Activated CD8-positive, alpha-beta memory T cell treated with anti-CD3 and anti-CD28 coated beads for 24 hours (primary cell): ENCODE results near the gene BRD8.

Source experiments
- DNase-seq: peaks from one replicate; pipeline ENCODE4 v3.0.0-alpha.2; 2020

The BRD8 gene

DNA sequence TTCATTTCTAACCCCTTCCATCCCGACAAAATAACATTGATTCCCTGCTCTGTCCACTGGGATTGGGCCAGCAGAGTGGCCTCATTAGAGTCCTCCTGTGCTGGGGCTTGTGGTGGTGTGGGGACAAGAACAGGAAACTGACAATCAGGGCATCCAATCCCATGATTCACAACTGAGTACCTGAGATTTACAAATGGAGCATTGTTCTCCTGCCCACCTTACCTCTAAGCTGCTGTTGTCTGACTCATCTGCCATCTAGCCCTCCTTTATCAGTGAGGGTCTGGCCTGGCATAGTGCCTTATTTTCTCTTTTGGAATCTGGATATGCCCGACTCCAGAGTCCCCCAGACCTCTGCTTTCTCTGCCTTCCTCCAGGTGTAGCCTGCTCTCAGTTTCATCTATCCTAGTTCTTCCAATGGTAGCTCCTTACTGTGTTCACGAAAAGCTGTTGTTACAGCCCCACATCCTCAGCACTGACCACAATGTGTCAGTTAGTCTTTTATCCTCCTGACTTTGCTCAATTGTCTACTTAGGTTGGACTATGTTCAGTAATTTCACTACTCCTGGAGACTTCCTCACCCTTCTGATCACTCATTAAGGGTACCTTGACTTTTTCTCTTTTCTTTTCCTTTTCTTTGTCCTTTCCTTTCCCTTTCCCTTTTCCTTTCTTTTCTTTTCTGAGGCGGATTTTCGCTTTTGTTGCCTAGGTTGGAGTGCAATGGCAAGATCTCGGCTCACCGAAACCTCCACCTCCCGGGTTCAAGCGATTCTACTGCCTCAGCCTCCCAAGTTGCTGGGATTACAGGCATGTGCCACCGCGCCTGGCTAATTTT, 81.2 kb downstream of the BRD8 start:
- no peak for DNase-seq

DNA sequence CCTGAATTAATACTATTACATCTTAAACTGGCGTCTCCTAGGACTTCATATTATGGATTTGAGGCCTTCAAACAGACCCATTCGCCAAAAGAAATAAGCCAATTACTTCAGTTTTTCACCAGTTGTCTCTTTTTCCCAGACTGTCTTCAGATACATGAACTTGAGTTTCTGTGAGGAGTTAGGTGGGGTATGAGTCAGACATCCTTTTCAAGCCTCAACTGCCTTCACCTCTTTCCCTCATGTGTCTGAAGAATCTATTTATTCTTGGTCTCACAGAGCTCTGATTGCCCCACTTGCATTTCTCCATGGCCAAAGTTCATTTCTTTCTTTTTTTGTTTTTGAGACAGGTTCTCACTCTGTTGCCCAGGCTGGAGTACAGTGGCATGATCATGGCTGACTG, 82.1 kb downstream of the BRD8 start:
- no peak for DNase-seq

DNA sequence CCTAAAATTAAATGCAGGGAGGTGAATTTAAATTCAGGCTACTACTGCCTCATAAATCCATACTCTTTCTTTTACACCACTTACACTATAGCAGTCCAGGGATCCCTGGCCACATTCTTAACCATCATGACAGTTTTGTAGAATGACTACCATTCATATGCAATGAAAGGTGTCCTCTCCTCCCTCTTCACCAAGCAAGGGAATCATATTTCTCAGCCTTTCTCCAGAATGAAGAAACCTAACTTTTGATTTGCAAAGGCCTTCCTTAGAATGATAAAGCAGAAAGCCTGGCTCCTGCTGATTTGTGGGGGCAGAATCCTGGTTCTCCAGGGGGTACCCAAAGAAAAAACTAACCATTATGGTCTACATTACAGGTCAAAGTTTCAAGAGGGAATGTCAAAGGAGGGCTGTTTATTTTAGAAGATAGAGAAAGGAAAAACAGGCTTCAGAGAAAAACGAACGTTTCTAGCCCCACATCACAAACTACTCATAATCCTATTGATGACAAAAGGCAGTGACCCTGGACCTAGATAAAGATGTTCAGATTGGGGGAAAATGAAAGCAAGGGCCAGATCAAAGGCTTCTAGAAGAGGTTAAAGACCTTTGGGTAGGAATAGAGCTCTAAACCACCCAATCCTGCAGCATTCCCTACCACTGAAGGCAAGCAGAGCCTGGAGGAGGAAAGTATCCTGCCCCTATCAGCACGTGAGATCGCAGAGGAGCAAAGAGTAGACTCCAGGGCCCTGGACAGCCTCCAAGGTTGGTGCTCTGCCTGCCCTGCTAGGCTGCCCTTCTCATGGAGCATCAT, 83.1 kb downstream of the BRD8 start:
- no peak for DNase-seq

DNA sequence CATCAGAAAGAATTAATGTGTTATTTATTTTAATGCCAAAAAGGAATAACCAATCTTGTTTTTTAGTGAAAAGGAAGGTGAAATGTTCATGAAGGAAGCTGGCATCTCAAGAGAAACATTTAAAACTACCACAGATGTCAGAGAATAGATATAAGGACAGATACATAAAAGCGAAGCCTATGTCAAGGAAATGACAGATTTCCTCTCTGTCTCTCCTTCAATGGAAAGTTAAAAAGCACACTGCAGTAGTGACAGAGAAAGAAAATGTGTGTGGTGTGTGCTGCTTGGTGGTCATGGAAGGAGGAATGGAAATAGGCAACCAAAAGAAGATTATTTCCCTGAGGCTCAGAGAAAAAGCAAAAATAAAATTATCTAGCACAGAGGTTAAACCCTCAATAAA, 85.4 kb downstream of the BRD8 start:
- DNase-seq: no peak

DNA sequence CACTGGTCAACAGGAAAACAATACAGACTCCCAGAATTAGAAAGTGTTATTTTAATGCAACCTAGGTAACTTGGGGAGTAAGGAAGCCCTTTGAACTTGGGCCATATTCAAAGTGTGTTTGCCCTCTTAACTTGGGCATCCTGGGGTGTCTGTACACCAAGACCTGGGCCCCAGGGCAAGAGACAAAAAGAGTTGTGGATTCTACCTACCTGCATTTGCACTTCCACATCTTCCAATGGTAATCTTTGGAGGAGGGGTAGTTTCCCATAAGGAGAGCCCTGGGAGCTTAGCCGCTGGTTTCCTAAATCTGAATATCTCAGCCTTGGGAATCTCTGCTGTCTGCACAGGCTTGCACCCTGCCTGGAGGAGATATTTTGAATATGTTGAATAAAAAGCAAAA, 86.1 kb downstream of the BRD8 start:
- no peak for DNase-seq

DNA sequence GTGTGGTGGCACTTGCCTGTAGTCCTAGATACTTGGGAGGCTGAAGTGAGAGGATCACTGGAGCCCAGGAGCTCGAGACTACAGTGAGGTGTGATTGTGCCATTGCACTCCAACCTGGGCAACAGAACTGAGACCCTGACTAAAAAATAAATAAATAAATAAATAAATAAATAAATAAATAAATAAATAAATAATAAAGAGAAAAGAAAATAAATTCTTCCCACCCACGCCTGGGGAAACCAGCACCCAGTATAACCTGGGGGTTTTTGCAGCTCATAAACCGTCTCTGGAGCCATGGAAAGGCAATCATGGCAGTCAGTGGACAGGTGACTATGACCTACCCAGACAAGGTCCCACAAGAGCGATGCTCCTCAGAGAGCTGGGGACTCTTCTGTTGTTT, 86.7 kb downstream of the BRD8 start:
- DNase-seq: no peak
